Endothelial cell of umbilical vein (primary cell): ENCODE measurements around the gene VGLL4. TPM values are rescaled to one million over a fixed set of nuclear protein-coding genes. Genes with fewer than 3 reads are reported as not detected.
A peak's percentile ranks its signal among the peaks of the same experiment; 100 is the strongest.

Experiments
- BruUV-seq: library from RNA; stranded (reverse); fragments of 400-500 nt; replicated peaks from 2 replicates; lab custom pipeline; 2021; lab: Mats Ljungman, UMichigan
- CTCF ChIA-PET: fragments of 300-600, 350-600 bp; sonication (Branson Sonifier 250); formaldehyde crosslinking; loops from one replicate; lab custom pipeline; 2021; ENCODE audit warnings: antibody characterized with exemption, inconsistent platforms; lab: Charles Lee
- POLR2A ChIA-PET: fragments of 300-600, 350-600 bp; sonication (Branson Sonifier 250); formaldehyde crosslinking; loops from one replicate; lab custom pipeline; 2021; ENCODE audit warnings: antibody characterized with exemption, inconsistent platforms; lab: Charles Lee
- DNase-seq: peaks from one replicate; pipeline ENCODE4 v3.0.0-alpha.2; 2011; ENCODE audit warnings: low read depth, low spot score
- FAIRE-seq: peaks from 2 replicates; lab custom pipeline; 2011; peaks lifted over from hg19 to GRCh38; lab: Jason Lieb, UNC
- H2AFZ ChIP-seq: 2 replicates; pipeline ENCODE4 v1.6.0; 2012; ENCODE audit warnings: low read depth, low read length, control low read depth, inconsistent platforms
- H3K27ac ChIP-seq: 2 replicates; pipeline ENCODE4 v1.5.1; 2011; ENCODE audit warnings: low read depth, mild to moderate bottlenecking, control low read depth, low read length, moderate library complexity; ENCODE audit not compliant: insufficient read depth
- H3K27me3 ChIP-seq, 2 experiments: 2 replicates each; pipeline versions ENCODE4 v1.6.0 to v1.6.1; 2011; ENCODE audit warnings: low read length in 2 of 2, mixed read lengths in 1 of 2; ENCODE audit not compliant: control insufficient read depth in 2 of 2, insufficient read depth in 2 of 2
- H3K36me3 ChIP-seq, 2 experiments: 2 replicates in 1 of 2; 3 replicates in 1 of 2; pipeline ENCODE4 v1.5.1; 2011; ENCODE audit warnings: low read length in 2 of 2, mild to moderate bottlenecking in 1 of 2, moderate library complexity in 1 of 2; ENCODE audit not compliant: control insufficient read depth in 2 of 2, insufficient read depth in 2 of 2; ENCODE audit errors: extremely low read depth in 1 of 2
- H3K4me1 ChIP-seq: 3 replicates; pipeline ENCODE4 v1.5.1; 2011; ENCODE audit warnings: mild to moderate bottlenecking, low read length; ENCODE audit not compliant: control insufficient read depth, insufficient read depth; ENCODE audit errors: extremely low read depth
- H3K4me2 ChIP-seq: 2 replicates; pipeline ENCODE4 v1.6.1; 2011; ENCODE audit warnings: low read length, control low read depth, mixed read lengths; ENCODE audit not compliant: insufficient read depth
- H3K4me3 ChIP-seq, 3 experiments: fragments of 200-600 bp in 1 of 3; sonication (generic), shearing (Covaris generic) in 1 of 3; replicated peaks in 1 of 3; 2 replicates each; pipeline ENCODE4 v1.5.1; 2011 to 2016; ENCODE audit warnings: control low read depth in 3 of 3, low read length in 3 of 3, mild to moderate bottlenecking in 2 of 3, inconsistent platforms in 1 of 3, low read depth in 1 of 3, moderate library complexity in 1 of 3; ENCODE audit not compliant: insufficient read depth in 1 of 3
- H3K79me2 ChIP-seq: 2 replicates; pipeline ENCODE4 v1.6.0; 2012; ENCODE audit warnings: low read length, inconsistent platforms; ENCODE audit not compliant: control insufficient read depth, insufficient read depth
- H3K9ac ChIP-seq: replicated peaks from 2 replicates; pipeline ENCODE3; 2011; ENCODE audit warnings: low read length, control low read depth; ENCODE audit not compliant: insufficient read depth; ENCODE audit errors: extremely low read depth
- H3K9me1 ChIP-seq: replicated peaks from 3 replicates; pipeline ENCODE4 v1.6.0; 2011; ENCODE audit warnings: mild to moderate bottlenecking, low read length; ENCODE audit not compliant: control insufficient read depth, insufficient read depth; ENCODE audit errors: extremely low read depth
- H3K9me3 ChIP-seq: replicated peaks from 2 replicates; pipeline ENCODE4 v1.5.1; 2012; ENCODE audit warnings: low read length, inconsistent platforms; ENCODE audit not compliant: control insufficient read depth, insufficient read depth
- H4K20me1 ChIP-seq: replicated peaks from 2 replicates; pipeline ENCODE3; 2011; ENCODE audit warnings: mild to moderate bottlenecking, low read length; ENCODE audit not compliant: control insufficient read depth, insufficient read depth; ENCODE audit errors: extremely low read depth
- EZH2 ChIP-seq: IDR thresholded peaks from 2 replicates; pipeline ENCODE4 v1.6.1; 2012; ENCODE audit warnings: borderline replicate concordance, low read depth, mild to moderate bottlenecking, moderate library complexity, low read length, inconsistent platforms; ENCODE audit not compliant: severe bottlenecking
- FOS ChIP-seq: IDR thresholded peaks from 2 replicates; pipeline ENCODE4 v1.6.1; 2011; ENCODE audit warnings: mild to moderate bottlenecking, low read length, moderate library complexity, borderline replicate concordance; ENCODE audit not compliant: insufficient read depth
- GATA2 ChIP-seq: IDR thresholded peaks from 2 replicates; pipeline ENCODE4 v1.7.0; 2011; ENCODE audit warnings: low read depth, mild to moderate bottlenecking, moderate library complexity, mixed read lengths, low read length; ENCODE audit not compliant: insufficient read length, insufficient read depth
- JUN ChIP-seq: IDR thresholded peaks from 2 replicates; pipeline ENCODE4 v1.6.1; 2011; ENCODE audit warnings: borderline replicate concordance, low read depth; ENCODE audit not compliant: insufficient read length, insufficient read depth
- MYC ChIP-seq: IDR thresholded peaks from one replicate; pipeline ENCODE4 v1.6.1; 2011; ENCODE audit warnings: mild to moderate bottlenecking, low read depth, low read length
- POLR2A ChIP-seq: IDR thresholded peaks from 2 replicates; pipeline ENCODE4 v1.6.1; 2012; ENCODE audit warnings: low read depth, mild to moderate bottlenecking, control low read depth, low read length
- POLR2AphosphoS5 ChIP-seq: IDR thresholded peaks from 2 replicates; pipeline ENCODE4 v1.6.1; 2012; ENCODE audit warnings: low read depth, mild to moderate bottlenecking, control low read depth, low read length, moderate library complexity; ENCODE audit not compliant: insufficient read depth
- dilution Hi-C: fragments of 300-500 bp; cut with MboI; formaldehyde crosslinking; loops from one replicate; pipeline ENCODE4 v1.15.0; 2019; ENCODE audit warnings: low sequenced_read_pairs; ENCODE audit not compliant: extremely low pct_ligation_motif_present
- intact Hi-C: fragments of 100-400 bp; cut with micrococcal nuclease; formaldehyde crosslinking; loops from one replicate; pipeline ENCODE4 v1.10.0; 2022
- polyA plus RNA-seq, 4 experiments: library from polyadenylated mRNA; depleted of rRNA in 3 of 4; stranded (reverse) in 3 of 4; unstranded in 1 of 4; fragments of >200 nt; gene quantifications; 2 replicates each; pipeline versions ENCODE4 v1.2.1 to v1.2.3, GENCODE V29; 2011 to 2012; ENCODE audit warnings: missing spikeins in 1 of 4
- total RNA-seq: library from RNA; stranded (reverse); gene quantifications from 2 replicates; pipeline ENCODE4 v1.2.3, GENCODE V29; 2021
- TF ChIP-seq, protein P1 (sequence below), 2 donors: IDR thresholded peaks; 1 replicate in 1 of 2; 2 replicates in 1 of 2; pipeline ENCODE4 v1.5.1; 2011; ENCODE audit warnings: low read length in 2 of 2, mild to moderate bottlenecking in 2 of 2, moderate library complexity in 2 of 2, control low read depth in 1 of 2, inconsistent platforms in 1 of 2, low read depth in 1 of 2; ENCODE audit not compliant: insufficient read depth in 1 of 2; ENCODE audit errors: extremely low read depth in 1 of 2
- TF ChIP-seq, protein P2 (sequence below): IDR thresholded peaks from 2 replicates; pipeline ENCODE4 v1.6.1; 2011; ENCODE audit not compliant: insufficient read depth, insufficient read length

The VGLL4 gene
- total and polyA plus RNA-seq, 2 donors (not counting 3 experiments of a cell fraction or from before 2014, with no cell fraction given) = 67.0 to 78.9 TPM

DNA sequence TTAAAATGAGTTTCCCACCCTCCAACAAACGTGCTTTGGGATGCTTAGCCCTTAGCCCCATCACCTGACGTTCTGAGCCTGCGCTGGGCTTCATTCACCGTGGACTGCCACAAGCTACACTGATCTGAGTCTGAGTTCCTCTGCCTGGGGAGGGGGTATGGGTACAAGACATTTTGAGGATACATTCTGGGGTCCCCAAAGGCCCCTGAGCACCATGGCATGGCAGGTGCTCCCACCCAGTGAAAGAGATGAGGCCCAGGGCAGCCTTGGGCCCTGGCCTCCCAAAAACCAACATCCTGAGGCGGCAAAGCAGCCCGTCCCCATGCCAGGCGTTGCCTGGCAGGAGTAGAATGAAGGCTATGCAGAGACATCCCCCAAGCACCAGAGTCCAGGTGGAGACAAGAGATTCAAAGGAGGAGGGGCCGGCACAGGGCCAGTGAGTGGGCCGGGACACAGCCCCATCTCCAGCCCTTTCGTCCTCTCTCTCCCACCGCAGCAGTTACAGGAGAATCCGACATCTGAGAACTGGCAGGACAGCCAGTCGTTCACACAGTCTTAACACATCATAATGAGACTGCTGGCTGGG is 74.5 kb downstream of the VGLL4 start:
- CTCF ChIA-PET = interaction anchor here (1.1 to 4.4 kb wide), 7 partner anchors 16 to 190 kb away, joined by 3 to 21 read pairs (median 6); partner anchors contain the start of gene VGLL4

More for the DNA sequence above, 74.5 kb downstream of the VGLL4 start:
- TF ChIP-seq FOS (no peak), MYC (no peak), POLR2AphosphoS5 (no peak), GATA2 (no peak), JUN (no peak), POLR2A (no peak), EZH2 (no peak)
- TF ChIP-seq, protein P1, sequence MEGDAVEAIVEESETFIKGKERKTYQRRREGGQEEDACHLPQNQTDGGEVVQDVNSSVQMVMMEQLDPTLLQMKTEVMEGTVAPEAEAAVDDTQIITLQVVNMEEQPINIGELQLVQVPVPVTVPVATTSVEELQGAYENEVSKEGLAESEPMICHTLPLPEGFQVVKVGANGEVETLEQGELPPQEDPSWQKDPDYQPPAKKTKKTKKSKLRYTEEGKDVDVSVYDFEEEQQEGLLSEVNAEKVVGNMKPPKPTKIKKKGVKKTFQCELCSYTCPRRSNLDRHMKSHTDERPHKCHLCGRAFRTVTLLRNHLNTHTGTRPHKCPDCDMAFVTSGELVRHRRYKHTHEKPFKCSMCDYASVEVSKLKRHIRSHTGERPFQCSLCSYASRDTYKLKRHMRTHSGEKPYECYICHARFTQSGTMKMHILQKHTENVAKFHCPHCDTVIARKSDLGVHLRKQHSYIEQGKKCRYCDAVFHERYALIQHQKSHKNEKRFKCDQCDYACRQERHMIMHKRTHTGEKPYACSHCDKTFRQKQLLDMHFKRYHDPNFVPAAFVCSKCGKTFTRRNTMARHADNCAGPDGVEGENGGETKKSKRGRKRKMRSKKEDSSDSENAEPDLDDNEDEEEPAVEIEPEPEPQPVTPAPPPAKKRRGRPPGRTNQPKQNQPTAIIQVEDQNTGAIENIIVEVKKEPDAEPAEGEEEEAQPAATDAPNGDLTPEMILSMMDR (IDR thresholded peaks at IDR 0.05; ENCODE audit: extremely low read depth in 1 of 2, insufficient read depth in 1 of 2, low read depth in 1 of 2, low read length in 2 of 2) = no peak
- TF ChIP-seq, protein P2, sequence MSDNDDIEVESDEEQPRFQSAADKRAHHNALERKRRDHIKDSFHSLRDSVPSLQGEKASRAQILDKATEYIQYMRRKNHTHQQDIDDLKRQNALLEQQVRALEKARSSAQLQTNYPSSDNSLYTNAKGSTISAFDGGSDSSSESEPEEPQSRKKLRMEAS = no peak
- H3K27me3 ChIP-seq = no peaks in the 10 kb centered on the region
- intact Hi-C loops (loop anchor here (2.0 to 10.0 kb wide), 4 partner anchors 92 to 364 kb away; no protein-coding TSS in a partner anchor), dilution Hi-C loops (no loop called here)
- H4K20me1 ChIP-seq = no peaks in the 10 kb centered on the region
- peaks cover 53% of the 10 kb centered on the region for H3K4me1 ChIP-seq
- H3K9me3 ChIP-seq = no peaks in the 10 kb centered on the region
- peak overlapping the region; percentile 91 for H3K9ac ChIP-seq
- peaks cover 80% of the 10 kb centered on the region for H3K79me2 ChIP-seq
- FAIRE-seq = no peak
- H3K36me3 ChIP-seq = peaks cover 8 to 21% of the 10 kb centered on the region in 2 experiments
- H3K4me3 ChIP-seq = peak overlapping the region in 1 of 3 experiments; percentile 3
- H3K27ac ChIP-seq = peak overlapping the region; percentile 97
- no TSS peak for BruUV-seq
- no peak overlapping the region for H2AFZ ChIP-seq
- H3K4me2 ChIP-seq = peak overlapping the region; percentile 51
- POLR2A ChIA-PET = interaction anchor here (1.6 kb wide), 1 partner anchor 69 kb away, joined by 3 read pairs; no protein-coding TSS in a partner anchor
- no peaks in the 10 kb centered on the region for H3K9me1 ChIP-seq
- no peak for DNase-seq
